GM20000 (cell line): ENCODE results near the gene ANAPC2.

Source experiments
- DNase-seq: peaks from one replicate; pipeline ENCODE4 v3.0.0; 2012; ENCODE audit warnings: low spot score
- TF ChIP-seq, protein P1 (sequence below): IDR thresholded peaks from 2 replicates; pipeline ENCODE4 v1.5.1; 2012; ENCODE audit warnings: mild to moderate bottlenecking, control low read depth; ENCODE audit errors: extremely low read depth, missing control alignments

Gene ANAPC2

DNA sequence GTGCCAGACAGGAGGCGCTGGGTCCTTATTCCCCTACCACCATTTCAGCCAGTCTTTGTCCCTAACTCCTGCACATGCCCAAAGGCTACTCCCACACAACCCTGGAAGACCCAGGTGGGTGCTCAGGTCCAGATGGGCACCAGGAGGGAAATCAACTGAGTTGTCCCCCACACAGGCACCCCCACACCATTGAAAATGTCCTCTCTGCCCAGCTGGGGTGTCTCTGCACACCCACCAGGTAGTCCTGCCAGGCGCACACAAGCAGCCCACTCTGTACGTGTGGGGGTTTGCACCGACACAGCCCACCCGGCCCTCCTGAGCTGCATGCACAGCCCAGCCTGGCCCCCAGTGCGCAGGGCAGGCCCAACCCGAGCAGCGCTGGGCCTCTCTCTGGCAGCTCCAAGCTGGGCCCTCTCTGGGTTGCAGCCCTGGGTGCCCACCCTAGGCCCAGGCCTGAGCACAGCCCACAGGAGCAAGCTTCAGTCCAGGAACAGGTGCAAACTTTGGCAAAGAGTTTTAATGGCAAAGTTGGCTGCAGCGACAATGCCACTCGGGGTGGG lies 31.5 kb upstream of the ANAPC2 start:
- TF ChIP-seq, protein P1, sequence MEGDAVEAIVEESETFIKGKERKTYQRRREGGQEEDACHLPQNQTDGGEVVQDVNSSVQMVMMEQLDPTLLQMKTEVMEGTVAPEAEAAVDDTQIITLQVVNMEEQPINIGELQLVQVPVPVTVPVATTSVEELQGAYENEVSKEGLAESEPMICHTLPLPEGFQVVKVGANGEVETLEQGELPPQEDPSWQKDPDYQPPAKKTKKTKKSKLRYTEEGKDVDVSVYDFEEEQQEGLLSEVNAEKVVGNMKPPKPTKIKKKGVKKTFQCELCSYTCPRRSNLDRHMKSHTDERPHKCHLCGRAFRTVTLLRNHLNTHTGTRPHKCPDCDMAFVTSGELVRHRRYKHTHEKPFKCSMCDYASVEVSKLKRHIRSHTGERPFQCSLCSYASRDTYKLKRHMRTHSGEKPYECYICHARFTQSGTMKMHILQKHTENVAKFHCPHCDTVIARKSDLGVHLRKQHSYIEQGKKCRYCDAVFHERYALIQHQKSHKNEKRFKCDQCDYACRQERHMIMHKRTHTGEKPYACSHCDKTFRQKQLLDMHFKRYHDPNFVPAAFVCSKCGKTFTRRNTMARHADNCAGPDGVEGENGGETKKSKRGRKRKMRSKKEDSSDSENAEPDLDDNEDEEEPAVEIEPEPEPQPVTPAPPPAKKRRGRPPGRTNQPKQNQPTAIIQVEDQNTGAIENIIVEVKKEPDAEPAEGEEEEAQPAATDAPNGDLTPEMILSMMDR: no peak
- DNase-seq: no peak

DNA sequence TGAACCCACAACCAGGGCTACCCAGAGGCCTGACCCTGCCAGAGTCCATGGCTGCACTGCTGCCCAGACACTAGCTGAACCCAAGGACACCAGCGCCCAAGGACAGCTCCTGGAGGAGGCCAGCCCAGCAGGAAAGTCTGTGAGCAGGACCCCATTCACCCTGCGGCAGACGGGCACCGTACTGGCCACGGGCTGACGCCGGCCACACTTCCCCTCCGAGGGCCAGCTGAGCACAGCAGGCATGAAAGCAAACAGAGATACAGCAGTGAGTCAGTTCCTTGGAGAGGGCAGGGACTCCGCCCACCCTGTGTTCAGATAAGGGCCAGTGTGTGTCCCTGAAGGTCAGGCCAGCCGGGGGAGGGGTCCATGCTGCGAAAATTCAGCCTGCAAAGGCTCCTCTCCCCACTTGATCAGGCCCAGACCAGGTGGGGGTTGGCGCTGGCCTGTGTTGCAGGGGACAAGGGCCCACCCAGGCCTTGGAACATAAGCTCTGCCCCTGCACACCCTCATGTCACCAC lies 30.5 kb upstream of the ANAPC2 start:
- TF ChIP-seq, protein P1: no peak
- no peak for DNase-seq

DNA sequence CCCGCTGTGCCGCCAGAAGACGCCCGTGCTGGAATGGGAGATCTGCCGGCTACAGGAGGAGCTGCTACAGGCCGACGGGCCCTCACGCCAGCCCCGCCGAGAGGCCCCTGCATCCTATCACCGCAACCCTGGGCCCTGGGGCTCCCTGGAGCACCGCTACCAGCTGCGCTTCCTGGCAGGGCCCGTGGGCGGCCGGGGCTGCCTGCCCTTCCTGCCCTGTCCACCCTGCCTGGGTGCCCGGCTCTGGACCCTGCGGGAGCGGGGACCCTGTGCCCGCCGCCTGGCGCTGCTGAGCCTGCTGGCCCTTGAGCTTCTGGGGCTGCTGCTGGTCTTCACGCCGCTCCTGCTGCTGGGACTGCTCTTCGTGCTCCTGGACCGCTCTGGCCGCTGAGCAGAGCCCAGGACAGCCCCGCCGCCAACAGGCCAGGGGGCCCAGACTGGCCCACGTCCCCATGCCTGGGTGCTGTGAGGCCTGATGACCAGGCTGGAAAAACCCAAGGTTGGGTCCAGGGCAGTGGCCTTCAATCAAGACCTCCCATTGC lies 29.9 kb upstream of the ANAPC2 start:
- TF ChIP-seq, protein P1: no peak
- no peak for DNase-seq

GRCh38 chr9:137217276-137218211 lies 29.2 kb upstream of the ANAPC2 start:
- TF ChIP-seq, protein P1: no peak
- no peak for DNase-seq

DNA sequence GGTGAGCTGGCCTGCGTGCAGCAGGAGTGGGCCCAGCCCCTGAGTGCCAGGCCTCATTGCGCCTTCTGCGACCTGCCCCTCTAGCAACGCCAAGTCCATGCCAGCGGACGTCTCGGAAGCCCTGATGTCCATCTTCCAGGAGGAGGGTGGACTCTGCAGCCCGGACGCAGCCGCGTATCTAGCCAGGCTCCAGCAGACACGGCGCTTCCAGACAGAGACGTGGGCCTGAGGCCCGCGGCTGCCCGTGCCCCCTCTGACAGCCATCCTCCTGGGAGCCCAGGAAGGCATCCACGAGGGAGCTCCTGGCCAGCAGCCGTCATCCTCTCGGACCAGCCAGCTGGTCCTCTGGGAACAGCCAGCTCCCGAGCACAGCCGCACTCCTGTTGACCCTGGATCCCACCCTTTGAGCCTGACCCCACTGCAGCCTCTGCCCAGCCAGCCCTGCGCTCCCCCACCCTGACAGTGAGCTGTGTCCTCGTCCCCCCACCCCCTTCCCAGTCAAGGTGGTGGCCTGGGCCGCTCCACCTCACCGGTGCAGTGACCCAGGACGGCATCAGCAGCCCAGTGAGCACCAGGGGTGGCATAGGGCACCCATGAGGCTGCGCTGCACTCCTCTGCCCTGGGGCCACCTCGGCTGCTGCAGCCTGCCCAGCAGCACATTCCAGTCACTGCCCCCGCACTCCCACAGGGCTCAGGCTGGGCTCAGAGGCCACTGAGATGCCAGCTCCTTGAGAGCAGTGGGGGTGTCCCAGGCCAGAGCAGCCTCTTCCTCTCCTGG lies 28.0 kb upstream of the ANAPC2 start:
- TF ChIP-seq, protein P1: no peak

DNA sequence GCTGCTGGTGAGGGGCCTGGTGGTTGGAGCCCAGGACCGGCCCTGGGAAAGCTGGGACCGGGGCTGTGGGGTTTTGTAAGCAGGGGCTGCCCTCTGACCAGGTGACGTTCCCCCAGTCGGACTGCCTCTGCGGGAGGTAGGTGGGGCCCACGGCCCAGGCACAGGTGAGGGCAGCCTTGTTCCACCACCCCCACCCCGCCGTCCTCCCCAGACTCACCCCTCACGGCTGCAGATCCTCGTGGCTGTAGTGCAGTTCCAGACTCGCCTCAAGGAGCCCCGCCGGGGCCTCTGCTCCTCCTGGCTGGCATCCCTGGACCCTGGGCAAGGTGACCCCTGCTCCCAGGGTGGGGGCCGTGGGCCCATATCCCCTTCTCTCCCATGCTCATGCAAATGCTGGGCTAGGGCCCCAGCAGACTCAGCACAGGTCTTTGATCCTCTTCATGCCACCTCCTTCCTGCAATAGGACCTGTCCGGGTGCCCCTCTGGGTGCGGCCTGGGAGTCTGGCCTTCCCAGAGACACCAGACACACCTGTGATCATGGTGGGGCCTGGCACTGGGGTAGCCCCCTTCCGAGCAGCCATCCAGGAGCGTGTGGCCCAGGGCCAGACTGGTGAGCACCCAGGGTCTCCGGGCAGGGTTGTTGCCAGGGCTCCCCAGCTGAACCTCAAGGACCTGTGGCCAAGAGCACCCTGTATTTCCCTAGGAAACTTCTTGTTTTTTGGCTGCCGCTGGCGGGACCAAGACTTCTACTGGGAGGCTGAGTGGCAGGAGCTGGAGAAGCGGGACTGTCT lies 27.0 kb upstream of the ANAPC2 start:
- TF ChIP-seq, protein P1: no peak

More for the DNA sequence above, 28.0 kb upstream of the ANAPC2 start:
- DNase-seq: no peak

More for the DNA sequence above, 27.0 kb upstream of the ANAPC2 start:
- DNase-seq: no peak
